GOT3 (cell line): ENCODE measurements around the gene ZNF471.

Source experiments
- DNase-seq: peaks from one replicate; lab custom pipeline; 2025; ENCODE audit warnings: mixed read lengths; lab: John Stamatoyannopoulos, UW

The ZNF471 gene

GRCh38 chr19:56573914-56574313 is 66.3 kb downstream of the ZNF471 start:
- no peak for DNase-seq

- DNase-seq: no peak
Observed at GRCh38 chr19:56577719-56578602, 70.3 kb downstream of the ZNF471 start.
